Measurements from ENCODE around the gene ASIC5.

Gene ASIC5

DNA sequence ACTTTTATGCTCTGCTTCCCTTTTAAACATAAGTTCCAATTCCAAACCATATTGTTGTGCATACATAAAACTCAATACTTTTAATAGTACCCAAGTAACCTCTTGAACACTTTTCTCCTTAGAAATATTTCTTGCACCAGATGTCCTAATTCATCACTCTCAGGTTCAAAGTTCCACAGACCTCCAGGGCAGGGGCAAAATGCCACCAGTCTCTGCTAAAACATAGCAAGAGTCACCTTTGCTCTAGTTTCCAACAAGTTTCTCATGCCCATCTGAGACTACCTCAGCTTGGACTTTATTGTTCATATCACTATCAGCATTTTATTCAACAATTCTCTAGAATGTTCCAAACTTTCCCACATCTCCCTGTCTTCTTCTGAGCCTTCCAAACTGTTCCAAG lies 13.7 kb upstream of the ASIC5 start:
- DNase-seq (ENCODE audit: low spot score): no peak

- DNase-seq (ENCODE audit: low spot score): no peak
Measured at GRCh38 chr4:155878611-155879010, 12.5 kb upstream of the ASIC5 start.

DNA sequence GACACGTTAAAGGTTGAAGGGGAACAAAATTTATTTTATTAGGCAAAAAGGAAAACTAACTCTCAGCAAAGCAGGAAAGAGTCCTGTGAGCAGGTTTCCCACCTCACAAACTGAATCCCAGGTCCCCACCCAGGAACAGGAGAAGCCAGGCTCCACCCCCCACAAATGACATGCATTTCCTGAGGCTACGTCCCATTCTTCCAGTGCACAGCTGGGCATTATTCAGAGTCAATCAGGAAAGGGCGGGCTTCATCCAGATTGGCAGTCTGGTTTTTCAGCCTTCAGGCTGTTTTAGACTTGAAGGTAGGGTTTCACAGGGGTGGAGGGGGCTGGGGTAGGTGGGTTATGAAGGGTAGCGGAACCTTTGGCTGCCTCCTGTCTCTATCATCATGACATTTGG lies 11.9 kb upstream of the ASIC5 start:
- no peak for DNase-seq (ENCODE audit: low spot score)

- no peak for DNase-seq (ENCODE audit: low spot score)
Measured at GRCh38 chr4:155875878-155876277, 9.8 kb upstream of the ASIC5 start.

GRCh38 chr4:155855897-155856296 lies 10.2 kb downstream of the ASIC5 start:
- no peak for DNase-seq (ENCODE audit: low spot score)

GRCh38 chr4:155854582-155855226 lies 11.4 kb downstream of the ASIC5 start:
- no peak for DNase-seq (ENCODE audit: low spot score)

DNA sequence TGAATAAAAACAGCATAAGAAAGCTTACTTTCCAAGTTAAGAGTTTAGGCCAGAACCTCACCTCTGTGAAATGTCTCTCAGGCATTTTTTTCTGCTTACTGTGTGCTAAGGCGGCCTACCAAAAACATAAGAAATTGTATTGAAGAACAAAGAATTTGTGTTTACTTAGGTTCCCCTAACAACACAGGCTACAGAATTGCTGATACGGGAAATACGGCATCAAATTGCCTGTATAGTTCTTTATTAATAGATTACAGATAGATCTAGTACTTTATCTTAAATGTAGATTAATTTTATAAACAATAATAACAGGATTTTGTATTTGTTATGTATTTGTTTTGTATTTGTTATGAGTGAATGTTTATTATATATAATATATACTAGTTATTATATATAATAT lies 12.9 kb downstream of the ASIC5 start:
- DNase-seq (ENCODE audit: low spot score): no peak

- DNase-seq (ENCODE audit: low spot score): no peak
Measured at GRCh38 chr4:155849042-155849441, 17.0 kb downstream of the ASIC5 start.

GRCh38 chr4:155846929-155847328 lies 19.1 kb downstream of the ASIC5 start:
- DNase-seq (ENCODE audit: low spot score): no peak

DNA sequence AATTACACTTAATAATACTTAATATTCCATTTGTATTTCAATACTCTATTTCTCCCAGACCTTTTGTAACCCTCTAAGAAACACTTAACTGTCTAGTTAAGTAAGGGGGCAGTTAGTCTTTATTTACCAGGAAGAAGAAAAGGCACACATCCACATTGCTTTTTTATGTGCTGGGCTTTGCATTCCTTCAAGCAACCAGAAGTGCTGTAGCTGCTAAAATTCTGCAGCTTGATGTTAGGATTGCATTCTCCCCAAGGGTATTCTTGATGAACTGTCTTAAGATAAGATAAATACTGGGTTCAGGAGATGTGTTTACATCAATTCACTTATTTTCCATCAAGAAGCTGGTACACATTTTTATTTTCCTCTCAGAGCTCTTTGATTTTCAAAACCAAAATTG lies 24.0 kb downstream of the ASIC5 start:
- DNase-seq (ENCODE audit: low spot score): no peak

GRCh38 chr4:155837203-155837796 lies 28.8 kb downstream of the ASIC5 start:
- DNase-seq (ENCODE audit: low spot score): no peak

DNA sequence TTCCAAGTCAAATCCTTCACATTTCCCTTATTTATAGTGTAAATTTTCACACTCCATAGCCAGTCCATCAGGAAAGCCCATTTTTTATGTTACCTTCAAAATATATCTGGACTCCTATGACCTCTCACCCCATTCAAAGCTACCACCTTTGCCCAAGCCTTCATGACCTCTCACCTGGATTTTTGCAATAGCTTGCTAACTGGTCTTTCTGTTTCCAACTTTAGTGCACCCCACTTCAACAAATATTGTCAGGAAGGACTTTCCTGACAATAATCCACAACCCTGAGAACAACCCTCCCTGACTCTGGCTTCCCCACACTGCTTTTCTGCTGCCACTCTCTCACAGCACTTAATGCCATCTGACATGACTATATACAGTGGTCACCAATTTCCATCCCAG lies 33.4 kb downstream of the ASIC5 start:
- DNase-seq (ENCODE audit: low spot score): no peak

DNA sequence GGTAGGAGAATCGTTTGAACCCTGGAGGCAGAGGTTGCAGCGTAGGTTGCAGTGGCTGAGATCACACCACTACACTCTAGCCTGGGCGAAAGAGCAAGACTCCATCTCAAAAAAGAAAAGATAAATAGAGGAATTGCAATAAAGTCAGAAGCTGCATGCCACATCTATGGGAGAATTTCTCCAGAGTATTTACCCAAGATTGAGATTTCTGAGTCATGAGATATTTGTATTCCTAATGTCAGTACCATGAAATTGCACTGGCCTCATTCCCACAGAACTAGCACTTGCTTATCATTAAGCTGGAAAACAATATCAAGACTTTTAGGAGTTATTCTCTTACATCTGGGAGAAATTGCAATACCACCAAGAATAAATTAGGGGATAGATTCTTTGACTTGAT lies 37.4 kb downstream of the ASIC5 start:
- no peak for DNase-seq (ENCODE audit: low spot score)

GRCh38 chr4:155822572-155822971 lies 43.5 kb downstream of the ASIC5 start:
- DNase-seq (ENCODE audit: low spot score): no peak

GRCh38 chr4:155820887-155821518 lies 45.1 kb downstream of the ASIC5 start:
- no peak for DNase-seq (ENCODE audit: low spot score)

GRCh38 chr4:155819066-155819465 lies 47.0 kb downstream of the ASIC5 start:
- DNase-seq (ENCODE audit: low spot score): no peak

DNA sequence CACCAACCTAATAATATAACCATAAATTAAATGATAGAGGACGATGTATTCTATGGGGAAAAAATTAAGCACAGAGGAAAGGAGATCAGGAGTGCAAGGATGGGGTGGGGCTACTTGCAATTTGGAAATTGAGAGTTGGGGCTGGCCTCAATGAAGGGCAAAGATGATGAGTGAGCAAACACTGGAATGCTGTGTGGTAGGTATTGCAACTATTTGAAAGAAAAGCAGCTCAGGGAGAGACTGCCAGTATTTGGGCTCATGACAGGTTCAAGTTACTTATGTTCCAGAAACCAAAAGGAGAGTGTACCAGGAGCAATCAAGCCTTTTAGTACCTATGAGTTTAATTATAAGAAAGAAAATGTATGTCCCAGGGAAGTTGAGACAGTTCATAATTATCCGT lies 47.4 kb downstream of the ASIC5 start:
- no peak for DNase-seq (ENCODE audit: low spot score)

DNA sequence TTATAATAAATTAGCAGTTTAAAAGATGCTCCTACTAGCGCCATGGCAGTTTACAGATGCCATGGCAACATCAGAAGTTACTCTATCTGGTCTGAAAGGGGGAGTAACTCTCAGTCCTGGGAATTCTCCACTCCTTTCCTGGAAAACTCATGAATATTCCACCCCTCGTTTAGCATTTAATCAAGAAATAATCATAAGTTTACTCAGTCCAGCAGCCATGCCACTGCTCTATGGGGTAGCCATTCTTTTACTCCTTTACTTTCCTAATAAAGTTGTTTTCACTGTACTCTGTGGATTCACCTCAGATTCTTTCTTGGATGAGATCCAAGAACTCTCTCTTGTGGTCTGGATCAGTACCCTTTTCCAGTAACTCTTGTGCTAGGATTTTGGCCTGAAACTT lies 55.0 kb downstream of the ASIC5 start:
- DNase-seq (ENCODE audit: low spot score): no peak

DNA sequence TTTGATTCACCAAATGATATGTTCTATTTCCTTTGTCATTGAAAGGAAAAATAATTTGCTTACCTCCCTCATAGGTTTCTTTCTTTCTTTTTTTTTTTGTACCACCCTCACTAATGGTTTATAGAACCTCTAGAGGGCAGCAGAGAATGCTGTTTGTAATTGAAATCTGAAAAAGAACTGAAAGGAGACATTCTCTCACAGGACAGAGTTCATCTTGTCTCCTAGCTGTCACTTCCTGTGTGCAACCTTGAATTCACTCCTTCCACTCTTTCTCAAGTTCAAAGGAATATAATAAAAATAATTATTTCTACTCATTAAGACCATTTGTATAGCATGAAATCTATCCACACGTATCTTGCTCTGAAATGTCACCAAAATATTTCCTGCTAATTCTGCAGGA lies 56.2 kb downstream of the ASIC5 start:
- peak; percentile 76 for DNase-seq (ENCODE audit: low spot score)

DNA sequence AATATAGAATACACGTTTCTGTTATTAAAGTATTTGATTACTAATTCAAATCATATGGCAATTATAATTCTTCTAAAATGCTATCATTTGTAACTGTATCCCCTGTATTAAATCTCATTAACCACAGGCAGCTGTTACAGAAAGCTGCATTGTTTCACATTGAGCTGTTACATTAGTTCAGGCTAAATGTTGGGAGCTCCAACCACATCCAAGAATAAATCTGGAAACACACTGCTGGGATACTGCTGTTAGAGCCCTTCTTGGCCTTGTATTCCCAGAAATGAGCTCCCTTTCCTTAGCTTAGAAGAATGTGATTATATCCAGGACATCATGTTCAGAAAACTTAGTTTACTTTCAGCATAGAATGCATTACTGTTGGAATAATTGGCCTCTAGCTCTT lies 59.1 kb downstream of the ASIC5 start:
- DNase-seq (ENCODE audit: low spot score): no peak

- no peak for DNase-seq (ENCODE audit: low spot score)
Measured at GRCh38 chr4:155805016-155805415, 61.1 kb downstream of the ASIC5 start.

- DNase-seq (ENCODE audit: low spot score): no peak
Measured at GRCh38 chr4:155802190-155802959, 63.7 kb downstream of the ASIC5 start.

Measured in cerebellar cortex (tissue), 1 donor.